Measurements from ENCODE around the gene SAA1.
"Not testable (repeated sequence)": the region's sequence is repeated elsewhere in the genome, so short reads cannot be mapped to it uniquely, and the experiment has no call there.

The SAA1 gene

GRCh38 chr11:18259259-18259658 is 6.8 kb upstream of the SAA1 start:
- no peak for DNase-seq (ENCODE audit: low spot score)

GRCh38 chr11:18261721-18262120 is 4.3 kb upstream of the SAA1 start:
- DNase-seq (ENCODE audit: low spot score), result no peak

- DNase-seq (ENCODE audit: low spot score), result peak; percentile 4
Observed at GRCh38 chr11:18262681-18263350, 3.2 kb upstream of the SAA1 start.

- DNase-seq (ENCODE audit: low spot score), result no peak
Observed at GRCh38 chr11:18264035-18264434, 2.0 kb upstream of the SAA1 start.

GRCh38 chr11:18264677-18265555 is 1.1 kb upstream of the SAA1 start:
- no peak for DNase-seq (ENCODE audit: low spot score)

GRCh38 chr11:18267335-18268133 is 1.5 kb downstream of the SAA1 start:
- peak; percentile 9 for DNase-seq (ENCODE audit: low spot score)

GRCh38 chr11:18269252-18269651 is 3.2 kb downstream of the SAA1 start:
- not testable (repeated sequence) for DNase-seq (ENCODE audit: low spot score)

GRCh38 chr11:18270102-18270501 is 4.0 kb downstream of the SAA1 start:
- DNase-seq (ENCODE audit: low spot score), result no peak

- DNase-seq (ENCODE audit: low spot score), result no peak
Observed at GRCh38 chr11:18271206-18271605, 5.1 kb downstream of the SAA1 start.

GRCh38 chr11:18277565-18278271 is 11.7 kb downstream of the SAA1 start:
- DNase-seq (ENCODE audit: low spot score), result no peak

- no peak for DNase-seq (ENCODE audit: low spot score)
Observed at GRCh38 chr11:18280438-18281045, 14.5 kb downstream of the SAA1 start.

- DNase-seq (ENCODE audit: low spot score), result no peak
Observed at GRCh38 chr11:18282626-18283025, 16.6 kb downstream of the SAA1 start.

GRCh38 chr11:18285841-18286240 is 19.8 kb downstream of the SAA1 start:
- DNase-seq (ENCODE audit: low spot score), result no peak

GRCh38 chr11:18288911-18289310 is 22.8 kb downstream of the SAA1 start:
- DNase-seq (ENCODE audit: low spot score), result no peak

- no peak for DNase-seq (ENCODE audit: low spot score)
Observed at GRCh38 chr11:18294862-18295261, 28.8 kb downstream of the SAA1 start.

- no peak for DNase-seq (ENCODE audit: low spot score)
Observed at GRCh38 chr11:18295316-18295715, 29.3 kb downstream of the SAA1 start.

- no peak for DNase-seq (ENCODE audit: low spot score)
Observed at GRCh38 chr11:18299721-18300120, 33.7 kb downstream of the SAA1 start.

- DNase-seq (ENCODE audit: low spot score), result no peak
Observed at GRCh38 chr11:18304745-18305144, 38.7 kb downstream of the SAA1 start.

GRCh38 chr11:18307461-18308139 is 41.5 kb downstream of the SAA1 start:
- DNase-seq (ENCODE audit: low spot score), result no peak

- DNase-seq (ENCODE audit: low spot score), result no peak
Observed at GRCh38 chr11:18308242-18308641, 42.2 kb downstream of the SAA1 start.

GRCh38 chr11:18309691-18310090 is 43.6 kb downstream of the SAA1 start:
- DNase-seq (ENCODE audit: low spot score), result no peak

Data from LoVo (cell line).